ENCODE data around the gene EBF3.

Gene EBF3

DNA sequence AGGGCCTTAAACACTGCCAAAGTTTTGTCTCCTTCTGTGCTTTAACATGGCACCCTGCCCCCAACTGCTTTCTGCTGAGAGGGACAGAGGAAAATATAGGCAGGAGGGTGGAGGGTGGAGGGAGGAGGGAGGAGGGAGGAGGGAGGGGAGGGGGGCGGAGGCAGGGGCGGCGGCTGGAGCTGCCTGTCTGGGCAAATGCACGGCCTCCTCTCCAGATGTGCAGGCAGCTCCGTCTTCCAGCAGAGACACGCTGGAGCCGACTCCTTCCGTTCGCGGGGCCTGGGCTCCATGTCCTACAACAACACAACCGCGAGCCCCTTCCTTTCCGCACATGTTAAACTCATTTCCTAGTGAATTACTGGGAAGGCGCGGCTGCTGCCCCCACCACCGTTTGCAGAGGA lies 14.2 kb downstream of the EBF3 start:
- TF ChIP-seq FOXP2 (optimal IDR thresholded peaks at IDR 0.05; ENCODE audit: borderline replicate concordance, extremely low read depth, extremely low read length, insufficient read depth) (peak; percentile 76), POLR2AphosphoS5 (IDR thresholded peaks at IDR 0.05; ENCODE audit: low read depth, low read length) (no peak), TAF1 (IDR thresholded peaks at IDR 0.05; ENCODE audit: borderline replicate concordance, insufficient read depth, low read length) (peak; percentile 36; the same call in 1 of the 2 replicates), SIN3A (IDR thresholded peaks at IDR 0.05; ENCODE audit: borderline replicate concordance, insufficient read depth, low read length) (peak; percentile 70; the same call in 1 of the 2 replicates), REST (IDR thresholded peaks at IDR 0.05; ENCODE audit: insufficient read depth in 1 of 2, low read depth in 2 of 2, low read length in 2 of 2) (no peak)

- TF ChIP-seq SIN3A (IDR thresholded peaks at IDR 0.05; ENCODE audit: borderline replicate concordance, insufficient read depth, low read length) (no peak), REST (IDR thresholded peaks at IDR 0.05; ENCODE audit: insufficient read depth in 1 of 2, low read depth in 2 of 2, low read length in 2 of 2) (no peak), POLR2AphosphoS5 (IDR thresholded peaks at IDR 0.05; ENCODE audit: low read depth, low read length) (no peak), FOXP2 (optimal IDR thresholded peaks at IDR 0.05; ENCODE audit: borderline replicate concordance, extremely low read depth, extremely low read length, insufficient read depth) (no peak), TAF1 (IDR thresholded peaks at IDR 0.05; ENCODE audit: borderline replicate concordance, insufficient read depth, low read length) (no peak)
Observed at GRCh38 chr10:129949411-129949810, 14.7 kb downstream of the EBF3 start.

- no peak for TF ChIP-seq FOXP2 (optimal IDR thresholded peaks at IDR 0.05; ENCODE audit: borderline replicate concordance, extremely low read depth, extremely low read length, insufficient read depth)
- TF ChIP-seq REST (IDR thresholded peaks at IDR 0.05; ENCODE audit: insufficient read depth in 1 of 2, low read depth in 2 of 2, low read length in 2 of 2) = no peak
- no peak for TF ChIP-seq TAF1 (IDR thresholded peaks at IDR 0.05; ENCODE audit: borderline replicate concordance, insufficient read depth, low read length)
- TF ChIP-seq SIN3A (IDR thresholded peaks at IDR 0.05; ENCODE audit: borderline replicate concordance, insufficient read depth, low read length) = no peak
- TF ChIP-seq POLR2AphosphoS5 (IDR thresholded peaks at IDR 0.05; ENCODE audit: low read depth, low read length) = no peak
Observed at GRCh38 chr10:129946859-129947258, 17.2 kb downstream of the EBF3 start.

DNA sequence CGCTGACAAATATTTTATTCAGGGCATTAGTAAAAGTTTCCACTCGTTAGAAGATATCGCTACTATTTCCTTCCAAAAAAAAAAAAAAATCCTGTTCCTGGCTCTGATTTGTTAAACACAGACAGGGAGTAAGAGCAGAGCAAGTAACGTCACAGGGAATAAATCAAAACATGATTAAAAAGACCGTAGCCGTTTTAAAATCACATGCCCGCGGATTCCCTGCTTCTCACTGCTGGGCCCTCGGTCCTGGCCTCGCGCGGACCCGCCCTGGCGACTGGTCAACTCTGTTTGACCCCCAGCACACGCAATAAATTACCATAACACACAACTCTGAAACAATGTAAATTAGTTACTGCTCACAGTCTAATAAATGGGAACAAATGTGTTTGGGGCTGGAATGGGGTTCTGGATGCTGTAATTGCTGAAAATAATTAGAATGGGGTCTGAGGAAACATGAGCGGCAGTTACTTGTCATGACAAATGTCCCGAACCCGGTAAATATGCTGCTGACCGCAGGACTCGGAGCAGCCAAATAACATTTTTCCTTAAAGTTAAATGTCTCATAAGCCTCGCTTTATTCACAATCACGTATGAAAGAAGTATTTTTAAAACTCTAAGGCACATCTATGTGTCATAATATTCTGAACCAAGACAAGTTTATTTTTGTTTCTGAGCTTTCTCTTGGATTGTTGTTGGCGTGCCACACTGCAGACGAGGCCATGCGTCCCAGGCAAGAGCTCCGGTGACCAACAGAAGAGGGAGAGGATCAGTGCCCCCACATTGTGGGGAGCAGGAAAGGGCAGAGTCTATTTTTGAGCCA lies 17.9 kb downstream of the EBF3 start:
- TF ChIP-seq FOXP2 (optimal IDR thresholded peaks at IDR 0.05; ENCODE audit: borderline replicate concordance, extremely low read depth, extremely low read length, insufficient read depth) (no peak), POLR2AphosphoS5 (IDR thresholded peaks at IDR 0.05; ENCODE audit: low read depth, low read length) (no peak), SIN3A (IDR thresholded peaks at IDR 0.05; ENCODE audit: borderline replicate concordance, insufficient read depth, low read length) (no peak), REST (IDR thresholded peaks at IDR 0.05; ENCODE audit: insufficient read depth in 1 of 2, low read depth in 2 of 2, low read length in 2 of 2) (no peak), TAF1 (IDR thresholded peaks at IDR 0.05; ENCODE audit: borderline replicate concordance, insufficient read depth, low read length) (no peak)

All from PFSK-1 (cell line).